Measurements from ENCODE around the gene VWA3B.
"Not testable (repeated sequence)": the region's sequence is repeated elsewhere in the genome, so short reads cannot be mapped to it uniquely, and the experiment has no call there.

VWA3B gene

GRCh38 chr2:98253461-98254070, 166.6 kb downstream of the VWA3B start:
- DNase-seq: no peak

GRCh38 chr2:98254504-98255059, 167.6 kb downstream of the VWA3B start:
- no peak for DNase-seq

GRCh38 chr2:98258906-98259305, 171.9 kb downstream of the VWA3B start:
- no peak for DNase-seq

- DNase-seq: no peak
Observed at GRCh38 chr2:98263362-98263761, 176.4 kb downstream of the VWA3B start.

- not testable (repeated sequence) for DNase-seq
Observed at GRCh38 chr2:98268225-98268624, 181.3 kb downstream of the VWA3B start.

GRCh38 chr2:98269274-98269673, 182.3 kb downstream of the VWA3B start:
- no peak for DNase-seq

- no peak for DNase-seq
Observed at GRCh38 chr2:98269830-98270229, 182.9 kb downstream of the VWA3B start.

- peak; percentile 58 for DNase-seq
Observed at GRCh38 chr2:98277162-98277859, 190.3 kb downstream of the VWA3B start.

- no peak for DNase-seq
Observed at GRCh38 chr2:98278074-98278473, 191.1 kb downstream of the VWA3B start.

- DNase-seq: peak; percentile 53
Observed at GRCh38 chr2:98280376-98281102, 193.6 kb downstream of the VWA3B start.

GRCh38 chr2:98281607-98282006, 194.6 kb downstream of the VWA3B start:
- no peak for DNase-seq

GRCh38 chr2:98282109-98282508, 195.1 kb downstream of the VWA3B start:
- DNase-seq: no peak

- no peak for DNase-seq
Observed at GRCh38 chr2:98293030-98293429, 206.1 kb downstream of the VWA3B start.

- DNase-seq: no peak
Observed at GRCh38 chr2:98293931-98294687, 207.1 kb downstream of the VWA3B start.

- DNase-seq: no peak
Observed at GRCh38 chr2:98294711-98295110, 207.7 kb downstream of the VWA3B start.

- no peak for DNase-seq
Observed at GRCh38 chr2:98295275-98295674, 208.3 kb downstream of the VWA3B start.

- DNase-seq: no peak
Observed at GRCh38 chr2:98295721-98296414, 208.9 kb downstream of the VWA3B start.

- DNase-seq: peak; percentile 38
Observed at GRCh38 chr2:98296440-98296839, 209.5 kb downstream of the VWA3B start.

- DNase-seq: no peak
Observed at GRCh38 chr2:98297817-98298682, 211.1 kb downstream of the VWA3B start.

- no peak for DNase-seq
Observed at GRCh38 chr2:98298683-98299164, 211.8 kb downstream of the VWA3B start.

All from retina (tissue), 1 donor.